ENCODE data around the gene KRT6C. TPM values are rescaled to one million over a fixed set of nuclear protein-coding genes. Genes with fewer than 3 reads are reported as not detected.

KRT6C gene
- total and polyA plus RNA-seq, 4 donors: 0.08 to 0.10 TPM; not detected in 2

GRCh38 chr12:52438305-52439301 lies 35.0 kb downstream of the KRT6C start:
- DNase-seq: no peak
- peaks cover 0 to 4% (median 3%) of the 10 kb centered on the region in 3 donors for H3K27me3 ChIP-seq (ENCODE audit: control insufficient read depth in 3 of 3, insufficient read depth in 3 of 3, low read length in 2 of 3)
- no peak overlapping the region for H3K27ac ChIP-seq (ENCODE audit: low read depth in 1 of 2, low read length in 1 of 2)
- no peaks in the 10 kb centered on the region for H3K9me3 ChIP-seq (ENCODE audit: control insufficient read depth in 4 of 4, insufficient read depth in 3 of 4, low read length in 3 of 4)
- TF ChIP-seq CTCF (IDR thresholded peaks at IDR 0.05; ENCODE audit: control extremely low read depth, extremely low read depth): no peak
- H3K36me3 ChIP-seq (ENCODE audit: control insufficient read depth in 4 of 4, insufficient read depth in 4 of 4, low read length in 4 of 4): no peaks in the 10 kb centered on the region
- H3K4me1 ChIP-seq (ENCODE audit: control insufficient read depth in 5 of 5, insufficient read depth in 5 of 5, low read length in 5 of 5): peaks cover 0 to 7% (median 0%) of the 10 kb centered on the region in 5 donors
- H3K9ac ChIP-seq (ENCODE audit: insufficient read depth in 1 of 2, low read length in 2 of 2): no peak overlapping the region
- no peak for ATAC-seq (ENCODE audit: insufficient read depth, low FRiP score)
- H3K4me3 ChIP-seq: no peak overlapping the region
- 83 to 89% methylated on average over 8 of the region's 8 CpGs for WGBS, 2 donors

GRCh38 chr12:52437508-52437907 lies 36.1 kb downstream of the KRT6C start:
- WGBS, 2 donors: 66 to 75% methylated on average over 9 of the region's 9 CpGs
- H3K4me3 ChIP-seq: no peak overlapping the region
- peaks cover 0 to 7% (median 6%) of the 10 kb centered on the region in 3 donors for H3K27me3 ChIP-seq (ENCODE audit: control insufficient read depth in 3 of 3, insufficient read depth in 3 of 3, low read length in 2 of 3)
- H3K4me1 ChIP-seq (ENCODE audit: control insufficient read depth in 5 of 5, insufficient read depth in 5 of 5, low read length in 5 of 5): peaks cover 0 to 7% (median 0%) of the 10 kb centered on the region in 5 donors
- no peak for TF ChIP-seq CTCF (IDR thresholded peaks at IDR 0.05; ENCODE audit: control extremely low read depth, extremely low read depth)
- H3K27ac ChIP-seq (ENCODE audit: low read depth in 1 of 2, low read length in 1 of 2): no peak overlapping the region
- no peak overlapping the region for H3K9ac ChIP-seq (ENCODE audit: insufficient read depth in 1 of 2, low read length in 2 of 2)
- no peak for DNase-seq
- H3K36me3 ChIP-seq (ENCODE audit: control insufficient read depth in 4 of 4, insufficient read depth in 4 of 4, low read length in 4 of 4): no peaks in the 10 kb centered on the region
- no peaks in the 10 kb centered on the region for H3K9me3 ChIP-seq (ENCODE audit: control insufficient read depth in 4 of 4, insufficient read depth in 3 of 4, low read length in 3 of 4)
- ATAC-seq (ENCODE audit: insufficient read depth, low FRiP score): no peak

- no peaks in the 10 kb centered on the region for H3K36me3 ChIP-seq (ENCODE audit: control insufficient read depth in 4 of 4, insufficient read depth in 4 of 4, low read length in 4 of 4)
- no peak overlapping the region for H3K4me3 ChIP-seq
- DNase-seq: no peak
- ATAC-seq (ENCODE audit: insufficient read depth, low FRiP score): no peak
- H3K27me3 ChIP-seq (ENCODE audit: control insufficient read depth in 3 of 3, insufficient read depth in 3 of 3, low read length in 2 of 3): peaks cover 0 to 7% (median 6%) of the 10 kb centered on the region in 3 donors
- no peak overlapping the region for H3K27ac ChIP-seq (ENCODE audit: low read depth in 1 of 2, low read length in 1 of 2)
- H3K4me1 ChIP-seq (ENCODE audit: control insufficient read depth in 5 of 5, insufficient read depth in 5 of 5, low read length in 5 of 5): peaks cover 0 to 7% (median 0%) of the 10 kb centered on the region in 5 donors
- H3K9ac ChIP-seq (ENCODE audit: insufficient read depth in 1 of 2, low read length in 2 of 2): no peak overlapping the region
- H3K9me3 ChIP-seq (ENCODE audit: control insufficient read depth in 4 of 4, insufficient read depth in 3 of 4, low read length in 3 of 4): no peaks in the 10 kb centered on the region
- no peak for TF ChIP-seq CTCF (IDR thresholded peaks at IDR 0.05; ENCODE audit: control extremely low read depth, extremely low read depth)
- 68 to 79% methylated on average over 9 of the region's 9 CpGs for WGBS, 2 donors
These were observed 36.7 kb downstream of the KRT6C start for GRCh38 chr12:52436828-52437474.
